WTC11 (cell line): Measurements from ENCODE around the gene GRIK2. TPM values are rescaled to one million over a fixed set of nuclear protein-coding genes. Genes with fewer than 3 reads are reported as not detected.

Experiments used
- ATAC-seq: fragments of 200-7000 bp; cut with Tn5 transposase; 2 replicates; pipeline ENCODE4 v1.10.0; 2021; ENCODE audit warnings: mild to moderate bottlenecking, moderate library complexity
- CTCF ChIA-PET: fragments of 300-600 bp; sonication (Branson Sonifier 250); formaldehyde crosslinking; loops from one replicate; lab custom pipeline; 2021; ENCODE audit warnings: antibody characterized with exemption; lab: Charles Lee
- POLR2A ChIA-PET: fragments of 350-600 bp; sonication (Branson Sonifier 250); formaldehyde crosslinking; loops from one replicate; lab custom pipeline; 2021; ENCODE audit warnings: antibody characterized with exemption; lab: Charles Lee
- DNase-seq: peaks from one replicate; pipeline ENCODE4 v3.0.0; 2021; ENCODE audit warnings: low spot score
- H3K27ac Mint-ChIP-seq: 2 replicates; pipeline ENCODE4 v1.8.0; 2021; ENCODE audit warnings: mixed read lengths
- H3K27me3 Mint-ChIP-seq: 2 replicates; pipeline ENCODE4 v1.8.0; 2021; ENCODE audit warnings: low read depth, mild to moderate bottlenecking, moderate library complexity, mixed read lengths
- H3K36me3 Mint-ChIP-seq: 2 replicates; pipeline ENCODE4 v1.8.0; 2021; ENCODE audit warnings: mixed read lengths
- H3K4me1 Mint-ChIP-seq: 2 replicates; pipeline ENCODE4 v1.8.0; 2022; ENCODE audit warnings: mixed read lengths
- H3K4me3 Mint-ChIP-seq: 2 replicates; pipeline ENCODE4 v1.8.0; 2021; ENCODE audit warnings: mild to moderate bottlenecking, moderate library complexity, mixed read lengths
- H3K9me3 Mint-ChIP-seq: 2 replicates; pipeline ENCODE4 v1.8.0; 2021; ENCODE audit warnings: mixed read lengths
- ATF1 ChIP-seq: sonication (generic); formaldehyde crosslinking; IDR thresholded peaks from 2 replicates; pipeline ENCODE4 v1.8.1; 2023; ENCODE audit warnings: mild to moderate bottlenecking, moderate library complexity, missing genetic modification reagents
- CREM ChIP-seq: sonication (generic); formaldehyde crosslinking; IDR thresholded peaks from 2 replicates; pipeline ENCODE4 v1.8.1; 2022; ENCODE audit warnings: mild to moderate bottlenecking, missing genetic modification reagents, moderate library complexity
- ESRRA ChIP-seq: sonication (generic); formaldehyde crosslinking; IDR thresholded peaks from 2 replicates; pipeline ENCODE4 v1.8.1; 2022; ENCODE audit warnings: mild to moderate bottlenecking, missing genetic modification reagents, borderline replicate concordance
- FOXK1 ChIP-seq: sonication (generic); formaldehyde crosslinking; IDR thresholded peaks from 2 replicates; pipeline ENCODE4 v1.8.0; 2022; ENCODE audit warnings: mild to moderate bottlenecking, moderate library complexity, missing genetic modification reagents
- GABPB1 ChIP-seq: sonication (generic); formaldehyde crosslinking; IDR thresholded peaks from 2 replicates; pipeline ENCODE4 v1.8.1; 2023; ENCODE audit warnings: mild to moderate bottlenecking, missing genetic modification reagents
- GTF2I ChIP-seq: fragments of 250-450 bp; sonication (Bioruptor Pico); conservative IDR thresholded peaks from 2 replicates; pipeline ENCODE4 v1.4.0; 2021; ENCODE audit warnings: mild to moderate bottlenecking
- IRF2 ChIP-seq: sonication (generic); formaldehyde crosslinking; IDR thresholded peaks from 2 replicates; pipeline ENCODE4 v1.8.0; 2022; ENCODE audit warnings: low read depth, missing genetic modification reagents, borderline replicate concordance
- NFATC4 ChIP-seq: fragments of 250-450 bp; sonication (Bioruptor Pico); IDR thresholded peaks from 2 replicates; pipeline ENCODE4 v1.9.0; 2021; ENCODE audit warnings: mild to moderate bottlenecking
- NR2C2 ChIP-seq: sonication (generic); formaldehyde crosslinking; IDR thresholded peaks from 2 replicates; pipeline ENCODE4 v1.8.0; 2022; ENCODE audit warnings: mild to moderate bottlenecking, missing genetic modification reagents
- SOX15 ChIP-seq: fragments of 250-450 bp; sonication (Bioruptor Pico); IDR thresholded peaks from 2 replicates; pipeline ENCODE4 v1.9.0; 2021; ENCODE audit warnings: mild to moderate bottlenecking
- TEAD1 ChIP-seq: sonication (generic); formaldehyde crosslinking; IDR thresholded peaks from 2 replicates; pipeline ENCODE4 v1.8.0; 2022; ENCODE audit warnings: mild to moderate bottlenecking, missing genetic modification reagents
- TEAD4 ChIP-seq: sonication (generic); formaldehyde crosslinking; IDR thresholded peaks from 2 replicates; pipeline ENCODE4 v1.8.0; 2022; ENCODE audit warnings: mild to moderate bottlenecking, missing genetic modification reagents
- ZNF317 ChIP-seq: sonication (generic); formaldehyde crosslinking; IDR thresholded peaks from 2 replicates; pipeline ENCODE4 v1.8.1; 2023; ENCODE audit warnings: low read depth, mild to moderate bottlenecking, moderate library complexity, missing genetic modification reagents, borderline replicate concordance
- ZNF671 ChIP-seq: fragments of 250-450 bp; sonication (Bioruptor Pico); IDR thresholded peaks from 2 replicates; pipeline ENCODE4 v1.8.0; 2021; ENCODE audit warnings: mild to moderate bottlenecking
- total RNA-seq: library from RNA; stranded (reverse); gene quantifications from 3 replicates; pipeline ENCODE4 v1.2.3, GENCODE V29; 2021
- TF ChIP-seq, protein P1 (sequence below): fragments of 250-450 bp; sonication (Bioruptor Pico); conservative IDR thresholded peaks from 2 replicates; pipeline ENCODE4 v1.9.0; 2021; ENCODE audit warnings: mild to moderate bottlenecking
- TF ChIP-seq, protein P2 (sequence below): sonication (generic); formaldehyde crosslinking; IDR thresholded peaks from 2 replicates; pipeline ENCODE4 v1.8.1; 2022; ENCODE audit warnings: mild to moderate bottlenecking, missing genetic modification reagents, moderate library complexity, borderline replicate concordance
- TF ChIP-seq, protein P3 (sequence below): sonication (generic); formaldehyde crosslinking; conservative IDR thresholded peaks from 2 replicates; pipeline ENCODE4 v1.8.1; 2023; ENCODE audit warnings: mild to moderate bottlenecking, low read depth, missing genetic modification reagents, moderate library complexity
- TF ChIP-seq, protein P4 (sequence below): sonication (generic); formaldehyde crosslinking; IDR thresholded peaks from 2 replicates; pipeline ENCODE4 v1.8.1; 2023; ENCODE audit warnings: mild to moderate bottlenecking, moderate library complexity, missing genetic modification reagents
- TF ChIP-seq, protein P5 (sequence below): sonication (generic); formaldehyde crosslinking; IDR thresholded peaks from 2 replicates; pipeline ENCODE4 v1.8.1; 2022; ENCODE audit warnings: low read depth, missing genetic modification reagents, borderline replicate concordance
- TF ChIP-seq, protein P6 (sequence below): sonication (generic); formaldehyde crosslinking; IDR thresholded peaks from 2 replicates; pipeline ENCODE4 v1.8.1; 2023; ENCODE audit warnings: mild to moderate bottlenecking, missing genetic modification reagents

GRIK2 gene
- total RNA-seq, 1 experiment from 2014 or later, result 2.7 TPM

DNA sequence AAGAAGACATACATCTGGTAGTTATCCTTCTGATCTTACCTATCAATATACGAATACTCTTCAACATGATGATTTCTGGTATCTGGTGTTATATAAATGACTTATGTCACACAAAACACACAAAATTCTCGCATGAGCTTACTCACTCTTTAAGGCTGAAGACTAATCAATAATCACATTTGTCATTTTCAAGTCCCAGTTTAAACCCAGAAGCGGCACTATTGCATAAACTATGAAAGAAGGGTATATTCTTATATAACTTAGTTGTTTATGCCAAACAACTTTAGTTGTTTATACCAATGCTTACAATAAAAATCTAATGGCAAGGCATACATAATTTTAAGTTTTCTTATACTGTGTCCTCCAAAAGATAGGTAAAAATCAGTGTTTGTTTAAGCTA, 293.1 kb downstream of the GRIK2 start:
- ATAC-seq, result no peak
- Mint-ChIP-seq H3K27me3 (no peaks in the 10 kb centered on the region), H3K4me3 (no peak overlapping the region), H3K36me3 (no peaks in the 10 kb centered on the region), H3K9me3 (peaks cover 3% of the 10 kb centered on the region; the same call in 1 of the 2 replicates), H3K4me1 (peaks cover 20% of the 10 kb centered on the region), H3K27ac (no peak overlapping the region)
- ChIA-PET POLR2A (no interaction called here), CTCF (no interaction called here)
- DNase-seq, result no peak
- TF ChIP-seq TEAD1 (CRISPR knock-in tag) (no peak), ESRRA (no peak), NR2C2 (CRISPR knock-in tag) (no peak), SOX15 (no peak), ZNF317 (CRISPR knock-in tag) (no peak), ZNF671 (CRISPR knock-in tag) (no peak), FOXK1 (CRISPR knock-in tag) (no peak), CREM (CRISPR knock-in tag) (no peak), GTF2I (CRISPR knock-in tag) (no peak), ATF1 (CRISPR knock-in tag) (no peak), IRF2 (CRISPR knock-in tag) (no peak), NFATC4 (no peak), GABPB1 (no peak), TEAD4 (CRISPR knock-in tag) (no peak)
- TF ChIP-seq, protein P1, sequence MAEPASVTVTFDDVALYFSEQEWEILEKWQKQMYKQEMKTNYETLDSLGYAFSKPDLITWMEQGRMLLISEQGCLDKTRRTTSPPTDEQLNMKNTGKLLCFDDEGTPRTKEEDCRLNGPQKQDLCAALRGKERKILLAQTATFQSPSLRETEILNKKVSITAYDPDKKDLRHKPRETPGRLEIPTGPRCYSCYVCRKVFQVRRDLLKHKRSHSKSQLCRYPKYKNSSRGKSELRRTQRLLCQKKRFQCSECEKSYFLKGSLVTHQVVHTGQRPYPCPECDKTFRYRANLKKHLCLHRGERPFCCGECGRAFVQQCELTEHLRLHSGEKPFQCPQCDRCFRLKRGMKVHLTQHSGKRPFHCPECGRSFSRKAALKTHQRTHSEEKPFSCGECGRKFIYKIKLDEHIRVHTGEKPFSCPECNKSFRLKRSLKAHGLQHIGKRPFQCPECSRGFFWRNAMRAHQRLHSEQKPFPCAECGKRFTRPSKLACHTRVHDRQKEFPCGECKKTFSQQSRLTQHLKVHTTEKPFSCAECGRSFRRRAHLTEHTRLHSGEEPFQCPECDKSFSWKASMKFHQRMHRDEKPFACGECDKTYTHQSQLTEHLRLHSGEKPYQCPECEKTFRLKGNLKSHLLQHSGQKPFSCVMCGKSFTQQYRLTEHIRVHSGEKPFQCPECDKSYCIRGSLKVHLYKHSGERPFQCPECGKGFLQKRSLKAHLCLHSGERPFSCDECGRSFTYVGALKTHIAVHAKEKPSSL (CRISPR knock-in tag), result no peak
- TF ChIP-seq, protein P2, sequence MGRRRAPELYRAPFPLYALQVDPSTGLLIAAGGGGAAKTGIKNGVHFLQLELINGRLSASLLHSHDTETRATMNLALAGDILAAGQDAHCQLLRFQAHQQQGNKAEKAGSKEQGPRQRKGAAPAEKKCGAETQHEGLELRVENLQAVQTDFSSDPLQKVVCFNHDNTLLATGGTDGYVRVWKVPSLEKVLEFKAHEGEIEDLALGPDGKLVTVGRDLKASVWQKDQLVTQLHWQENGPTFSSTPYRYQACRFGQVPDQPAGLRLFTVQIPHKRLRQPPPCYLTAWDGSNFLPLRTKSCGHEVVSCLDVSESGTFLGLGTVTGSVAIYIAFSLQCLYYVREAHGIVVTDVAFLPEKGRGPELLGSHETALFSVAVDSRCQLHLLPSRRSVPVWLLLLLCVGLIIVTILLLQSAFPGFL, result no peak
- TF ChIP-seq, protein P3, sequence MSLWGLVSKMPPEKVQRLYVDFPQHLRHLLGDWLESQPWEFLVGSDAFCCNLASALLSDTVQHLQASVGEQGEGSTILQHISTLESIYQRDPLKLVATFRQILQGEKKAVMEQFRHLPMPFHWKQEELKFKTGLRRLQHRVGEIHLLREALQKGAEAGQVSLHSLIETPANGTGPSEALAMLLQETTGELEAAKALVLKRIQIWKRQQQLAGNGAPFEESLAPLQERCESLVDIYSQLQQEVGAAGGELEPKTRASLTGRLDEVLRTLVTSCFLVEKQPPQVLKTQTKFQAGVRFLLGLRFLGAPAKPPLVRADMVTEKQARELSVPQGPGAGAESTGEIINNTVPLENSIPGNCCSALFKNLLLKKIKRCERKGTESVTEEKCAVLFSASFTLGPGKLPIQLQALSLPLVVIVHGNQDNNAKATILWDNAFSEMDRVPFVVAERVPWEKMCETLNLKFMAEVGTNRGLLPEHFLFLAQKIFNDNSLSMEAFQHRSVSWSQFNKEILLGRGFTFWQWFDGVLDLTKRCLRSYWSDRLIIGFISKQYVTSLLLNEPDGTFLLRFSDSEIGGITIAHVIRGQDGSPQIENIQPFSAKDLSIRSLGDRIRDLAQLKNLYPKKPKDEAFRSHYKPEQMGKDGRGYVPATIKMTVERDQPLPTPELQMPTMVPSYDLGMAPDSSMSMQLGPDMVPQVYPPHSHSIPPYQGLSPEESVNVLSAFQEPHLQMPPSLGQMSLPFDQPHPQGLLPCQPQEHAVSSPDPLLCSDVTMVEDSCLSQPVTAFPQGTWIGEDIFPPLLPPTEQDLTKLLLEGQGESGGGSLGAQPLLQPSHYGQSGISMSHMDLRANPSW (CRISPR knock-in tag), result no peak
- TF ChIP-seq, protein P4, sequence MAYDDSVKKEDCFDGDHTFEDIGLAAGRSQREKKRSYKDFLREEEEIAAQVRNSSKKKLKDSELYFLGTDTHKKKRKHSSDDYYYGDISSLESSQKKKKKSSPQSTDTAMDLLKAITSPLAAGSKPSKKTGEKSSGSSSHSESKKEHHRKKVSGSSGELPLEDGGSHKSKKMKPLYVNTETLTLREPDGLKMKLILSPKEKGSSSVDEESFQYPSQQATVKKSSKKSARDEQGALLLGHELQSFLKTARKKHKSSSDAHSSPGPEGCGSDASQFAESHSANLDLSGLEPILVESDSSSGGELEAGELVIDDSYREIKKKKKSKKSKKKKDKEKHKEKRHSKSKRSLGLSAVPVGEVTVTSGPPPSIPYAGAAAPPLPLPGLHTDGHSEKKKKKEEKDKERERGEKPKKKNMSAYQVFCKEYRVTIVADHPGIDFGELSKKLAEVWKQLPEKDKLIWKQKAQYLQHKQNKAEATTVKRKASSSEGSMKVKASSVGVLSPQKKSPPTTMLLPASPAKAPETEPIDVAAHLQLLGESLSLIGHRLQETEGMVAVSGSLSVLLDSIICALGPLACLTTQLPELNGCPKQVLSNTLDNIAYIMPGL, result no peak
- TF ChIP-seq, protein P5, sequence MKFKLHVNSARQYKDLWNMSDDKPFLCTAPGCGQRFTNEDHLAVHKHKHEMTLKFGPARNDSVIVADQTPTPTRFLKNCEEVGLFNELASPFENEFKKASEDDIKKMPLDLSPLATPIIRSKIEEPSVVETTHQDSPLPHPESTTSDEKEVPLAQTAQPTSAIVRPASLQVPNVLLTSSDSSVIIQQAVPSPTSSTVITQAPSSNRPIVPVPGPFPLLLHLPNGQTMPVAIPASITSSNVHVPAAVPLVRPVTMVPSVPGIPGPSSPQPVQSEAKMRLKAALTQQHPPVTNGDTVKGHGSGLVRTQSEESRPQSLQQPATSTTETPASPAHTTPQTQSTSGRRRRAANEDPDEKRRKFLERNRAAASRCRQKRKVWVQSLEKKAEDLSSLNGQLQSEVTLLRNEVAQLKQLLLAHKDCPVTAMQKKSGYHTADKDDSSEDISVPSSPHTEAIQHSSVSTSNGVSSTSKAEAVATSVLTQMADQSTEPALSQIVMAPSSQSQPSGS (CRISPR knock-in tag), result no peak
- TF ChIP-seq, protein P6, sequence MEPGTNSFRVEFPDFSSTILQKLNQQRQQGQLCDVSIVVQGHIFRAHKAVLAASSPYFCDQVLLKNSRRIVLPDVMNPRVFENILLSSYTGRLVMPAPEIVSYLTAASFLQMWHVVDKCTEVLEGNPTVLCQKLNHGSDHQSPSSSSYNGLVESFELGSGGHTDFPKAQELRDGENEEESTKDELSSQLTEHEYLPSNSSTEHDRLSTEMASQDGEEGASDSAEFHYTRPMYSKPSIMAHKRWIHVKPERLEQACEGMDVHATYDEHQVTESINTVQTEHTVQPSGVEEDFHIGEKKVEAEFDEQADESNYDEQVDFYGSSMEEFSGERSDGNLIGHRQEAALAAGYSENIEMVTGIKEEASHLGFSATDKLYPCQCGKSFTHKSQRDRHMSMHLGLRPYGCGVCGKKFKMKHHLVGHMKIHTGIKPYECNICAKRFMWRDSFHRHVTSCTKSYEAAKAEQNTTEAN (CRISPR knock-in tag), result no peak
